ENCODE measurements around the gene ANK3.

ANK3 gene

DNA sequence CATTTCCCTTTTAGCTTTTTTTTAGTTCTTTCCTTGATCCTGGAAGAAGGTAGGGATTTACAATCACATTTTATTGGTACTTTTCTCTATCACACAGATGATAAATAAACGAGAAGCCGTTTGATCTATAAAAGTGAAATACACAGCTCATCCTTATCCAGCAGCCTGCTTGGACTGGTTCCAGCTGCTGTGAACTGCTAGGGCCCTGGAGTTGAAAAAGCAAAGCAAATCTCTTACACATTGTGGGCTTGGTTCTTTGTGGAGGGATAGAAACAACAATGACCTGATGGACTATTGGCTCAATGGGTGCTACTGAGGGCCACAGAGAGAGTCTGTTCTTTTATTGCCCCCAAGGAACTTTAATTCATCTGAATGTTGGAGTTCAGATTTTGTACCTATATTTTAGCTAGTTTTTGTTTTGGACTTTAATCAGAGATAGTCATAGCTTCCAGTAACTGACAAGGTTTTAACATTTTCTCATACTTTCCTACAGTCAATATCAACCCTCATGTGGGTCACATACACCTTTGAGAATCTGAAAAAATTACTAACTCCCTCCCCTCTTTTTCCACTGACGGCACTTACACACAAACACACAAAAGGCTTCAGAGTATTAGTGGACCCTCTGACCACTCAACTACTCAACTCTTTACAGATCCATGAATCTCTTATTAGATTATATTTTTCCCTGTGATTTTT is 391.7 kb downstream of the ANK3 start:
- Histone ChIP-seq H3K4me3 (no peak overlapping the region), H3K27me3 (no peaks in the 10 kb centered on the region), H3K9me3 (no peaks in the 10 kb centered on the region), H3K27ac (no peak overlapping the region), H3K4me1 (no peaks in the 10 kb centered on the region), H3K36me3 (no peaks in the 10 kb centered on the region)
- no peak for TF ChIP-seq CTCF (IDR thresholded peaks at IDR 0.05)
- intact Hi-C loops (cut with DNase I; ENCODE audit: low total_unique reads): no loop called here
- DNase-seq: no peak

- Histone ChIP-seq H3K4me3 (no peak overlapping the region), H3K4me1 (no peaks in the 10 kb centered on the region), H3K9me3 (no peaks in the 10 kb centered on the region), H3K27me3 (no peaks in the 10 kb centered on the region), H3K27ac (no peak overlapping the region), H3K36me3 (no peaks in the 10 kb centered on the region)
- no peak for TF ChIP-seq CTCF (IDR thresholded peaks at IDR 0.05)
- intact Hi-C loops (cut with DNase I; ENCODE audit: low total_unique reads): no loop called here
- DNase-seq: no peak
These were observed 393.8 kb downstream of the ANK3 start for GRCh38 chr10:59995862-59996261.

- H3K27me3 ChIP-seq: no peaks in the 10 kb centered on the region
- no peak for TF ChIP-seq CTCF (IDR thresholded peaks at IDR 0.05)
- H3K9me3 ChIP-seq: no peaks in the 10 kb centered on the region
- no peak overlapping the region for H3K27ac ChIP-seq
- no peaks in the 10 kb centered on the region for H3K4me1 ChIP-seq
- intact Hi-C loops (cut with DNase I; ENCODE audit: low total_unique reads): no loop called here
- no peaks in the 10 kb centered on the region for H3K36me3 ChIP-seq
- no peak overlapping the region for H3K4me3 ChIP-seq
- no peak for DNase-seq
These were observed 395.7 kb downstream of the ANK3 start for GRCh38 chr10:59993931-59994330.

DNA sequence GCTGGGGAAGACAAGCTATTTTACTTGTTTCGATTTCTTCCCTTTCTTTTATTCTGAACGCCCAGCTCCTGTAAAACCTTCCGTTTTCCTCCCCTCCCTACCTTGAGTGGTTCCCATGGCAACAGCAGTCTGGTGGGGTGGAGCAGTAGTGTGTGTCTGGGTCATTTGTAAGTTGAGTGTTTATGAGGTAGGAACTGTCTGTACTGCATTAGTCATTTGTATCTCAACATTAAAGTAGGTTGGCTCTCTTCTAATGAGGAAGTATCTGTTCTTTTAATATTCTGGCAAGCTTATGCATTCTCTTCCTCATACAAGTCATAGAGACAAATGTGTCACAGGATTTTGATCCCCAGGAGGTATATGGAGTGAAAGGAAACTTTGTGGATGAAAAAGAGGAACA is 398.0 kb downstream of the ANK3 start:
- Histone ChIP-seq H3K9me3 (no peaks in the 10 kb centered on the region), H3K4me3 (no peak overlapping the region), H3K4me1 (no peaks in the 10 kb centered on the region), H3K27me3 (no peaks in the 10 kb centered on the region), H3K36me3 (no peaks in the 10 kb centered on the region), H3K27ac (no peak overlapping the region)
- intact Hi-C loops (cut with DNase I; ENCODE audit: low total_unique reads): no loop called here
- peak in 1 of 2 donors; percentile 48 for DNase-seq
- no peak for TF ChIP-seq CTCF (IDR thresholded peaks at IDR 0.05)

- Histone ChIP-seq H3K27me3 (no peaks in the 10 kb centered on the region), H3K36me3 (no peaks in the 10 kb centered on the region), H3K9me3 (no peaks in the 10 kb centered on the region), H3K27ac (no peak overlapping the region), H3K4me1 (no peaks in the 10 kb centered on the region), H3K4me3 (no peak overlapping the region)
- intact Hi-C loops (cut with DNase I; ENCODE audit: low total_unique reads): no loop called here
- TF ChIP-seq CTCF (IDR thresholded peaks at IDR 0.05): no peak
- DNase-seq: no peak
These were observed 398.6 kb downstream of the ANK3 start for GRCh38 chr10:59991117-59991516.

- Histone ChIP-seq H3K4me3 (no peak overlapping the region), H3K27me3 (no peaks in the 10 kb centered on the region), H3K36me3 (no peaks in the 10 kb centered on the region), H3K9me3 (no peaks in the 10 kb centered on the region), H3K27ac (no peak overlapping the region), H3K4me1 (no peaks in the 10 kb centered on the region)
- intact Hi-C loops (cut with DNase I; ENCODE audit: low total_unique reads): no loop called here
- TF ChIP-seq CTCF (IDR thresholded peaks at IDR 0.05): no peak
- no peak for DNase-seq
These were observed 404.0 kb downstream of the ANK3 start for GRCh38 chr10:59985639-59986038.
